ENCODE results near the gene TRMO. TPM values are rescaled to one million over a fixed set of nuclear protein-coding genes. Genes with fewer than 3 reads are reported as not detected.

TRMO gene, protein sequence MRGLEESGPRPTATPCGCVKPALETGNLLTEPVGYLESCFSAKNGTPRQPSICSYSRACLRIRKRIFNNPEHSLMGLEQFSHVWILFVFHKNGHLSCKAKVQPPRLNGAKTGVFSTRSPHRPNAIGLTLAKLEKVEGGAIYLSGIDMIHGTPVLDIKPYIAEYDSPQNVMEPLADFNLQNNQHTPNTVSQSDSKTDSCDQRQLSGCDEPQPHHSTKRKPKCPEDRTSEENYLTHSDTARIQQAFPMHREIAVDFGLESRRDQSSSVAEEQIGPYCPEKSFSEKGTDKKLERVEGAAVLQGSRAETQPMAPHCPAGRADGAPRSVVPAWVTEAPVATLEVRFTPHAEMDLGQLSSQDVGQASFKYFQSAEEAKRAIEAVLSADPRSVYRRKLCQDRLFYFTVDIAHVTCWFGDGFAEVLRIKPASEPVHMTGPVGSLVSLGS
- total RNA-seq = 10 to 100 TPM in 3 of 10 donors, 1 to 10 TPM in 7; 7.4 to 12.8 (median 8.2) TPM
- polyA plus RNA-seq = 1 to 10 TPM; 4.4 to 6.0 TPM
- long read RNA-seq, donor 1, partial matches to known transcripts = 0 of 4 reads
- long read RNA-seq, donor 1, other reads (novel, unspliced or antisense) = 1 of 4 reads
- long read RNA-seq, donor 2, partial matches to known transcripts = 0 of 4 reads
- long read RNA-seq, donor 2, other reads (novel, unspliced or antisense) = 2 of 4 reads
- long read RNA-seq, donor 3, transcript TRMO-203 (5 exons, 1,647 nt) = major isoform, 6 of 16 reads
- long read RNA-seq, donor 3, partial matches to known transcripts = 0 of 16 reads
- long read RNA-seq, donor 3, other reads (novel, unspliced or antisense) = 9 of 16 reads

DNA sequence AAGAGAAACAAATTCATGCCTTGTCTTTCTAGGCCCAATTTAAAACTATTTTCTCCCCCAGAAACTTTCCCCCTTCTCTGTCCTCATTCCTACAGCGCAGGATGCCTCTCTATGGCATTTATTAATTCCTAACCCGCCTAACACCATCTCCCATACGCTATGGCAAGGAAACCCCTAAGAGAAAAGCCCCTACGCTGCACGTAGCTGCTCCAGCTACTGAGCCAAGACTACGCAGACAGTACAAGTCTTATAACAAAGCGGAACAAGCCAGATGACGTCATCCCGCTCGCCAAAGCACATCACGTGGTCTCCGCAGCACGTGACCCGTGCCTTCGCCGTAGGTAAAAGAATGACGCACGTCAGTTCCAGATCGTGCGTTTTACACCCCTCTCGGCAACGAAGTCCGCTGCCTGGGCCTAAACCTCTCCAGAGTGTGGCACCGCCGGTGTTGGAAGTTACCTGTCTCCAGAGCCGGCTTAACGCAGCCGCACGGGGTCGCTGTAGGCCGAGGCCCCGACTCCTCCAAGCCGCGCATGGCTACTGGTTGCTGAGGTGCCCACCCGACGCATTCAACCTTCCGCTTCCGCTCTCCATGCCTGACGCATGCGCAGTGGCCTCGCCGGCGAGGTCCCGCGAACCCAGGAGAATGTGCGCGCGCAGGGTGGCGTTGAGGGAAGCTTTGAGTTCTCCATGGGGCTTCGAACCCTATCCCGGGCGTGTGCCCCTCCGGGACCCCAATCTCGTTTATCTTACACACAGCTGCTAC, at the start of gene TRMO:
Gene TRMO, minus strand, starts transcription at position 542 of the 766 bp plus-strand sequence. Its CDS starts 7 bp downstream, at position 535.
- peak within 1 kb of the TSS; percentile 90 to 100 (median 96) for H3K27ac ChIP-seq
- H3K36me3 ChIP-seq = no peaks in the 10 kb centered on the region
- TF ChIP-seq, protein P1, sequence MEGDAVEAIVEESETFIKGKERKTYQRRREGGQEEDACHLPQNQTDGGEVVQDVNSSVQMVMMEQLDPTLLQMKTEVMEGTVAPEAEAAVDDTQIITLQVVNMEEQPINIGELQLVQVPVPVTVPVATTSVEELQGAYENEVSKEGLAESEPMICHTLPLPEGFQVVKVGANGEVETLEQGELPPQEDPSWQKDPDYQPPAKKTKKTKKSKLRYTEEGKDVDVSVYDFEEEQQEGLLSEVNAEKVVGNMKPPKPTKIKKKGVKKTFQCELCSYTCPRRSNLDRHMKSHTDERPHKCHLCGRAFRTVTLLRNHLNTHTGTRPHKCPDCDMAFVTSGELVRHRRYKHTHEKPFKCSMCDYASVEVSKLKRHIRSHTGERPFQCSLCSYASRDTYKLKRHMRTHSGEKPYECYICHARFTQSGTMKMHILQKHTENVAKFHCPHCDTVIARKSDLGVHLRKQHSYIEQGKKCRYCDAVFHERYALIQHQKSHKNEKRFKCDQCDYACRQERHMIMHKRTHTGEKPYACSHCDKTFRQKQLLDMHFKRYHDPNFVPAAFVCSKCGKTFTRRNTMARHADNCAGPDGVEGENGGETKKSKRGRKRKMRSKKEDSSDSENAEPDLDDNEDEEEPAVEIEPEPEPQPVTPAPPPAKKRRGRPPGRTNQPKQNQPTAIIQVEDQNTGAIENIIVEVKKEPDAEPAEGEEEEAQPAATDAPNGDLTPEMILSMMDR (IDR thresholded peaks at IDR 0.05) = peak; percentile 38 to 94 (median 75)
- H3K4me1 ChIP-seq = peaks cover 6 to 43% (median 17%) of the 10 kb centered on the region in 9 donors
- WGBS, 2 donors = 0% methylated on average over 54 of the region's 54 CpGs
- peak; percentile 95 to 98 (median 97) for ATAC-seq
- peak within 1 kb of the TSS; percentile 44 to 79 (median 64) for H3K4me3 ChIP-seq
- H3K27me3 ChIP-seq = peaks cover 0 to 14% (median 0%) of the 10 kb centered on the region in 7 donors
- DNase-seq = peak; percentile 97 to 99
- intact Hi-C loops (cut with DNase I) = loop anchor here (1.0 to 10.0 kb wide), 13 partner anchors 61 to 341 kb away; partner anchors contain the start of genes ANP32B (in 5 of the 10), NANS (in 1 of the 10) and TBC1D2 (in 1 of the 10)
- no peaks in the 10 kb centered on the region for H3K9me3 ChIP-seq

DNA sequence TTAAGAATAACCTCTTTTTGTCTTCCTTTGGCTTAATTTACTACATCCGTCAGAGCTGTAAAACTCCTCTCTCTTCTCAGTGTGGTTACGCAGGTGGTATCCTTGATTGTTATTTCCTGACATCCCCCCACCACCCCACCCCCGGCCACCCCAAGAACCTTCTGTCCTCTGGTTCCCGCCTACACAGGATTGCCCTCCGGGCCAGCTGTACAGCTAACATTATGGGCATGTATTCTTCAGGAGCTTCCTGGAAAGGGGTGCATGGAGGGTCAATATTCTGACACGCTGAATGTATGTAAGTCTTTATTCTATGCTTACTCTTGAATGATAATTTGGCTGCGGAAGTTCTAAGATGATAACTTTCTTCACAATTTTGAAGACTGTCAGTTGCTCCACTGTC, 47.9 kb upstream of the TRMO start:
- Histone ChIP-seq H3K27me3 (peaks cover 0 to 28% (median 3%) of the 10 kb centered on the region in 7 donors), H3K4me3 (no peak overlapping the region), H3K27ac (no peak overlapping the region), H3K9me3 (peaks cover 0 to 8% (median 0%) of the 10 kb centered on the region in 11 donors), H3K4me1 (peaks cover 0 to 2% (median 0%) of the 10 kb centered on the region in 9 donors), H3K36me3 (no peaks in the 10 kb centered on the region)
- WGBS, 2 donors = 65 to 72% methylated on average over 7 of the region's 7 CpGs
- intact Hi-C loops (cut with DNase I) = no loop called here
- DNase-seq (no peak), ATAC-seq (no peak)
- TF ChIP-seq, protein P1 (IDR thresholded peaks at IDR 0.05) = no peak

- peaks cover 0 to 8% (median 0%) of the 10 kb centered on the region in 9 donors for H3K4me1 ChIP-seq
- no peaks in the 10 kb centered on the region for H3K9me3 ChIP-seq
- no peak overlapping the region for H3K27ac ChIP-seq
- intact Hi-C loops (cut with DNase I) = no loop called here
- no peaks in the 10 kb centered on the region for H3K36me3 ChIP-seq
- 83 to 90% methylated on average over 2 of the region's 2 CpGs for WGBS, 2 donors
- TF ChIP-seq, protein P1 (IDR thresholded peaks at IDR 0.05) = no peak
- no peak for ATAC-seq
- DNase-seq = no peak
- H3K27me3 ChIP-seq = peaks cover 0 to 28% (median 3%) of the 10 kb centered on the region in 7 donors
- H3K4me3 ChIP-seq = no peak overlapping the region
Measured at GRCh38 chr9:97969014-97969413, 46.7 kb upstream of the TRMO start.

All from heart right ventricle (tissue), 16 donors.